CD4-positive, alpha-beta T cell treated with Interleukin-1 beta for 1 hour (primary cell): ENCODE results near the gene APRT.

Experiments
- DNase-seq, 2 donors: peaks; one replicate each; pipeline ENCODE4 v3.0.0-alpha.2; 2020 to 2022

APRT gene

GRCh38 chr16:88771294-88771772 is 40.4 kb downstream of the APRT start:
- DNase-seq = no peak

GRCh38 chr16:88770461-88771293 is 41.1 kb downstream of the APRT start:
- DNase-seq = peak; percentile 30 to 61

- DNase-seq = peak; percentile 18 to 48
These were observed 41.9 kb downstream of the APRT start for GRCh38 chr16:88769617-88770460.

- no peak for DNase-seq
These were observed 43.5 kb downstream of the APRT start for GRCh38 chr16:88768071-88768783.

GRCh38 chr16:88767546-88768070 is 44.1 kb downstream of the APRT start:
- DNase-seq = no peak

GRCh38 chr16:88766975-88767374 is 44.8 kb downstream of the APRT start:
- no peak for DNase-seq

GRCh38 chr16:88764913-88765349 is 46.8 kb downstream of the APRT start:
- DNase-seq = no peak

- no peak for DNase-seq
These were observed 47.6 kb downstream of the APRT start for GRCh38 chr16:88764080-88764479.

- DNase-seq = no peak
These were observed 48.1 kb downstream of the APRT start for GRCh38 chr16:88763502-88764053.

GRCh38 chr16:88762941-88763340 is 48.8 kb downstream of the APRT start:
- no peak for DNase-seq

GRCh38 chr16:88762258-88762870 is 49.4 kb downstream of the APRT start:
- no peak for DNase-seq

- no peak for DNase-seq
These were observed 49.9 kb downstream of the APRT start for GRCh38 chr16:88761830-88762229.

- no peak for DNase-seq
These were observed 50.6 kb downstream of the APRT start for GRCh38 chr16:88761143-88761534.

GRCh38 chr16:88760424-88761142 is 51.1 kb downstream of the APRT start:
- DNase-seq = no peak

GRCh38 chr16:88759976-88760350 is 51.8 kb downstream of the APRT start:
- no peak for DNase-seq
